ENCODE data around the gene SLC6A1.

SLC6A1 gene

GRCh38 chr3:10994306-10994705, 1.8 kb downstream of the SLC6A1 start:
- Mint-ChIP-seq H3K27me3 (ENCODE audit: low read depth) (peaks cover 56% of the 10 kb centered on the region), H3K36me3 (ENCODE audit: low read depth) (peaks cover 3% of the 10 kb centered on the region), H3K4me3 (no peak overlapping the region), H3K4me1 (ENCODE audit: low read depth) (peaks cover 5% of the 10 kb centered on the region), H3K9me3 (no peaks in the 10 kb centered on the region), H3K27ac (no peak overlapping the region)

GRCh38 chr3:10995871-10996270, 3.3 kb downstream of the SLC6A1 start:
- Mint-ChIP-seq H3K36me3 (ENCODE audit: low read depth) (peaks cover 3% of the 10 kb centered on the region), H3K27me3 (ENCODE audit: low read depth) (peaks cover 46% of the 10 kb centered on the region), H3K9me3 (no peaks in the 10 kb centered on the region), H3K4me1 (ENCODE audit: low read depth) (peaks cover 5% of the 10 kb centered on the region), H3K4me3 (no peak overlapping the region), H3K27ac (no peak overlapping the region)

- Mint-ChIP-seq H3K4me3 (no peak overlapping the region), H3K27me3 (ENCODE audit: low read depth) (peaks cover 40% of the 10 kb centered on the region), H3K9me3 (no peaks in the 10 kb centered on the region), H3K27ac (no peak overlapping the region), H3K36me3 (ENCODE audit: low read depth) (peaks cover 3% of the 10 kb centered on the region), H3K4me1 (ENCODE audit: low read depth) (peaks cover 4% of the 10 kb centered on the region)
Observed at GRCh38 chr3:10996345-10997013, 3.9 kb downstream of the SLC6A1 start.

GRCh38 chr3:10997196-10997595, 4.6 kb downstream of the SLC6A1 start:
- H3K4me3 Mint-ChIP-seq: no peak overlapping the region
- H3K36me3 Mint-ChIP-seq (ENCODE audit: low read depth): no peaks in the 10 kb centered on the region
- no peaks in the 10 kb centered on the region for H3K4me1 Mint-ChIP-seq (ENCODE audit: low read depth)
- H3K27me3 Mint-ChIP-seq (ENCODE audit: low read depth): peaks cover 32% of the 10 kb centered on the region
- H3K9me3 Mint-ChIP-seq: no peaks in the 10 kb centered on the region
- no peak overlapping the region for H3K27ac Mint-ChIP-seq

GRCh38 chr3:10998542-10998941, 6.0 kb downstream of the SLC6A1 start:
- peaks cover 25% of the 10 kb centered on the region for H3K27me3 Mint-ChIP-seq (ENCODE audit: low read depth)
- no peak overlapping the region for H3K27ac Mint-ChIP-seq
- no peaks in the 10 kb centered on the region for H3K36me3 Mint-ChIP-seq (ENCODE audit: low read depth)
- no peak overlapping the region for H3K4me3 Mint-ChIP-seq
- H3K9me3 Mint-ChIP-seq: no peaks in the 10 kb centered on the region
- no peaks in the 10 kb centered on the region for H3K4me1 Mint-ChIP-seq (ENCODE audit: low read depth)

GRCh38 chr3:10999221-11000107, 6.9 kb downstream of the SLC6A1 start:
- no peaks in the 10 kb centered on the region for H3K36me3 Mint-ChIP-seq (ENCODE audit: low read depth)
- peaks cover 16% of the 10 kb centered on the region for H3K27me3 Mint-ChIP-seq (ENCODE audit: low read depth)
- no peaks in the 10 kb centered on the region for H3K9me3 Mint-ChIP-seq
- H3K4me3 Mint-ChIP-seq: no peak overlapping the region
- no peaks in the 10 kb centered on the region for H3K4me1 Mint-ChIP-seq (ENCODE audit: low read depth)
- no peak overlapping the region for H3K27ac Mint-ChIP-seq

- H3K4me3 Mint-ChIP-seq: no peak overlapping the region
- no peaks in the 10 kb centered on the region for H3K9me3 Mint-ChIP-seq
- H3K27me3 Mint-ChIP-seq (ENCODE audit: low read depth): peaks cover 8% of the 10 kb centered on the region
- no peaks in the 10 kb centered on the region for H3K4me1 Mint-ChIP-seq (ENCODE audit: low read depth)
- H3K36me3 Mint-ChIP-seq (ENCODE audit: low read depth): no peaks in the 10 kb centered on the region
- H3K27ac Mint-ChIP-seq: no peak overlapping the region
Observed at GRCh38 chr3:11000528-11000927, 8.0 kb downstream of the SLC6A1 start.

GRCh38 chr3:11001020-11001657, 8.6 kb downstream of the SLC6A1 start:
- no peak overlapping the region for H3K27ac Mint-ChIP-seq
- no peaks in the 10 kb centered on the region for H3K4me1 Mint-ChIP-seq (ENCODE audit: low read depth)
- H3K4me3 Mint-ChIP-seq: no peak overlapping the region
- no peaks in the 10 kb centered on the region for H3K36me3 Mint-ChIP-seq (ENCODE audit: low read depth)
- peaks cover 2% of the 10 kb centered on the region for H3K27me3 Mint-ChIP-seq (ENCODE audit: low read depth)
- H3K9me3 Mint-ChIP-seq: no peaks in the 10 kb centered on the region

GRCh38 chr3:11001658-11002021, 9.1 kb downstream of the SLC6A1 start:
- H3K27ac Mint-ChIP-seq: no peak overlapping the region
- no peaks in the 10 kb centered on the region for H3K27me3 Mint-ChIP-seq (ENCODE audit: low read depth)
- H3K36me3 Mint-ChIP-seq (ENCODE audit: low read depth): no peaks in the 10 kb centered on the region

GRCh38 chr3:11002371-11002807, 9.8 kb downstream of the SLC6A1 start:
- Mint-ChIP-seq H3K9me3 (no peaks in the 10 kb centered on the region), H3K36me3 (ENCODE audit: low read depth) (no peaks in the 10 kb centered on the region), H3K27me3 (ENCODE audit: low read depth) (no peaks in the 10 kb centered on the region), H3K4me1 (ENCODE audit: low read depth) (no peaks in the 10 kb centered on the region), H3K27ac (no peak overlapping the region), H3K4me3 (no peak overlapping the region)

More at GRCh38 chr3:11001658-11002021, 9.1 kb downstream of the SLC6A1 start:
- Mint-ChIP-seq H3K9me3 (no peaks in the 10 kb centered on the region), H3K4me3 (no peak overlapping the region), H3K4me1 (ENCODE audit: low read depth) (no peaks in the 10 kb centered on the region)

GRCh38 chr3:11004563-11004962, 12.0 kb downstream of the SLC6A1 start:
- Mint-ChIP-seq H3K36me3 (ENCODE audit: low read depth) (no peaks in the 10 kb centered on the region), H3K27ac (no peak overlapping the region), H3K4me3 (no peak overlapping the region)

GRCh38 chr3:11005686-11006256, 13.2 kb downstream of the SLC6A1 start:
- H3K36me3 Mint-ChIP-seq (ENCODE audit: low read depth): no peaks in the 10 kb centered on the region
- H3K4me1 Mint-ChIP-seq (ENCODE audit: low read depth): no peaks in the 10 kb centered on the region
- H3K27ac Mint-ChIP-seq: no peak overlapping the region
- no peaks in the 10 kb centered on the region for H3K27me3 Mint-ChIP-seq (ENCODE audit: low read depth)
- H3K4me3 Mint-ChIP-seq: no peak overlapping the region
- no peaks in the 10 kb centered on the region for H3K9me3 Mint-ChIP-seq

More at GRCh38 chr3:11004563-11004962, 12.0 kb downstream of the SLC6A1 start:
- Mint-ChIP-seq H3K9me3 (no peaks in the 10 kb centered on the region), H3K27me3 (ENCODE audit: low read depth) (no peaks in the 10 kb centered on the region), H3K4me1 (ENCODE audit: low read depth) (no peaks in the 10 kb centered on the region)

- no peaks in the 10 kb centered on the region for H3K27me3 Mint-ChIP-seq (ENCODE audit: low read depth)
- no peaks in the 10 kb centered on the region for H3K9me3 Mint-ChIP-seq
- no peaks in the 10 kb centered on the region for H3K36me3 Mint-ChIP-seq (ENCODE audit: low read depth)
- no peaks in the 10 kb centered on the region for H3K4me1 Mint-ChIP-seq (ENCODE audit: low read depth)
- H3K27ac Mint-ChIP-seq: no peak overlapping the region
- H3K4me3 Mint-ChIP-seq: no peak overlapping the region
Observed at GRCh38 chr3:11006986-11007933, 14.7 kb downstream of the SLC6A1 start.

- Mint-ChIP-seq H3K27ac (no peak overlapping the region), H3K4me3 (no peak overlapping the region)
Observed at GRCh38 chr3:11009898-11010297, 17.4 kb downstream of the SLC6A1 start.

More at GRCh38 chr3:11009898-11010297, 17.4 kb downstream of the SLC6A1 start:
- no peaks in the 10 kb centered on the region for H3K4me1 Mint-ChIP-seq (ENCODE audit: low read depth)
- no peaks in the 10 kb centered on the region for H3K36me3 Mint-ChIP-seq (ENCODE audit: low read depth)
- H3K27me3 Mint-ChIP-seq (ENCODE audit: low read depth): no peaks in the 10 kb centered on the region
- no peaks in the 10 kb centered on the region for H3K9me3 Mint-ChIP-seq

Measured in T-helper 1 cell treated with Interleukin-12 subunit alpha and Interleukin-12 subunit beta and Interleukin-4 antibody, amounts not matched to agents 30 μg/mL and 1 μg/mL, for 36 hours (primary cell).